Prostate gland (tissue), 2 donors: ENCODE measurements around the gene DHPS. TPM values are rescaled to one million over a fixed set of nuclear protein-coding genes. Genes with fewer than 3 reads are reported as not detected.
"Not testable (repeated sequence)": the region's sequence is repeated elsewhere in the genome, so short reads cannot be mapped to it uniquely, and the experiment has no call there.

ENCODE experiments used
- DNase-seq: peaks from one replicate; pipeline ENCODE4 v3.0.0-alpha.2; 2019; ENCODE audit warnings: low spot score
- H3K27ac ChIP-seq, 2 donors: fragments of 200-600 bp; sonication (generic); 2 replicates each; pipeline ENCODE4 v1.5.1; 2017 to 2019
- H3K27me3 ChIP-seq: fragments of 200-600 bp; sonication (generic); replicated peaks from 2 replicates; pipeline ENCODE4 v1.5.1; 2019; ENCODE audit not compliant: insufficient read depth
- H3K36me3 ChIP-seq, 2 donors: fragments of 200-600 bp; sonication (generic); 1 replicate in 1 of 2; 2 replicates in 1 of 2; pipeline versions ENCODE4 v1.5.1 to v1.8.1; 2017 to 2019
- H3K4me1 ChIP-seq: fragments of 200-600 bp; sonication (generic); replicated peaks from 2 replicates; pipeline ENCODE4 v1.5.1; 2019
- H3K4me3 ChIP-seq, 2 donors: fragments of 200-600 bp; sonication (generic); 2 replicates each; pipeline ENCODE4 v1.5.1; 2017 to 2019
- H3K9me3 ChIP-seq: fragments of 200-600 bp; sonication (generic); 2 replicates; pipeline ENCODE4 v1.5.1; 2017
- POLR2A ChIP-seq: fragments of 450-650 bp; IDR thresholded peaks from one replicate; pipeline ENCODE4 v1.6.1; 2016; ENCODE audit warnings: antibody characterized with exemption, mild to moderate bottlenecking
- POLR2AphosphoS5 ChIP-seq: sonication (generic); formaldehyde crosslinking; IDR thresholded peaks from one replicate; pipeline ENCODE4 v1.6.1; 2017; ENCODE audit warnings: antibody characterized with exemption
- WGBS: methylation state at CpG from one replicate; pipeline ENCODE4 v1.1.5; 2018; 5-methylcytosine and 5-hydroxymethylcytosine counted together
- intact Hi-C: fragments of 100-400 bp; cut with DNase I; formaldehyde crosslinking; loops from one replicate; pipeline ENCODE4 v1.14.2; 2022
- total RNA-seq, 2 donors: library from RNA; depleted of rRNA; stranded (reverse); fragments of >200 nt; gene quantifications; one replicate each; pipeline ENCODE4 v1.1.0, GENCODE V29; 2016
- TF ChIP-seq, protein P1 (sequence below), 4 experiments: fragments of 200-600 bp in 2 of 4; fragments of 450-650 bp in 2 of 4; sonication (generic) in 2 of 4; IDR thresholded peaks; 1 replicate in 3 of 4; 2 replicates in 1 of 4; pipeline ENCODE4 v1.5.1; 2016 to 2019; ENCODE audit warnings: antibody characterized with exemption in 4 of 4, mild to moderate bottlenecking in 2 of 4, moderate library complexity in 2 of 4

The DHPS gene
- total RNA-seq, 2 donors from 2014 or later: 140 to 178 TPM

DNA sequence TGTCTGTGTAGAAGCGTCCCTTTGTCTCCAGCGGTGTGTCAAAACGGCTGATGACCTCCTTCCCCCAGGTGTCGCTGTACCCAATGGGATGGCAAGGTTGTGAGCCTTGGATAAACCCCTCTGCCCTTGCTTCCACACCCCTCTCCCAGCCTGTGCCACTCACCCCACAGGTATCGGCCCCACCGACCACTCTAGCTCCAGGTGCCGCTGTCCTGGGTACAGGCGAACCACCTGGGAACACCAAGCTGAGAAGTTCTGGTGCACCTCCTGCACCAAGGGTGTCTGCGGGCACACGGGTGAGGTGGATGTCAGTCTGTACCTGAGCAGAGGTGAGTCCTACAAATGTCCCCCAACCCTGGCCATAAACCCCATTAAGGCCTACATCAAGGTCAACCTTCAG is 31.7 kb downstream of the DHPS start:
- TF ChIP-seq, protein P1, sequence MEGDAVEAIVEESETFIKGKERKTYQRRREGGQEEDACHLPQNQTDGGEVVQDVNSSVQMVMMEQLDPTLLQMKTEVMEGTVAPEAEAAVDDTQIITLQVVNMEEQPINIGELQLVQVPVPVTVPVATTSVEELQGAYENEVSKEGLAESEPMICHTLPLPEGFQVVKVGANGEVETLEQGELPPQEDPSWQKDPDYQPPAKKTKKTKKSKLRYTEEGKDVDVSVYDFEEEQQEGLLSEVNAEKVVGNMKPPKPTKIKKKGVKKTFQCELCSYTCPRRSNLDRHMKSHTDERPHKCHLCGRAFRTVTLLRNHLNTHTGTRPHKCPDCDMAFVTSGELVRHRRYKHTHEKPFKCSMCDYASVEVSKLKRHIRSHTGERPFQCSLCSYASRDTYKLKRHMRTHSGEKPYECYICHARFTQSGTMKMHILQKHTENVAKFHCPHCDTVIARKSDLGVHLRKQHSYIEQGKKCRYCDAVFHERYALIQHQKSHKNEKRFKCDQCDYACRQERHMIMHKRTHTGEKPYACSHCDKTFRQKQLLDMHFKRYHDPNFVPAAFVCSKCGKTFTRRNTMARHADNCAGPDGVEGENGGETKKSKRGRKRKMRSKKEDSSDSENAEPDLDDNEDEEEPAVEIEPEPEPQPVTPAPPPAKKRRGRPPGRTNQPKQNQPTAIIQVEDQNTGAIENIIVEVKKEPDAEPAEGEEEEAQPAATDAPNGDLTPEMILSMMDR (IDR thresholded peaks at IDR 0.05): no peak
- TF ChIP-seq POLR2AphosphoS5 (no peak), POLR2A (no peak)
- intact Hi-C loops: no loop called here
- H3K4me1 ChIP-seq: peaks cover 5% of the 10 kb centered on the region
- no peaks in the 10 kb centered on the region for H3K9me3 ChIP-seq
- WGBS: 96% methylated on average over 10 of the region's 10 CpGs
- no peak for DNase-seq
- no peaks in the 10 kb centered on the region for H3K36me3 ChIP-seq
- no peak overlapping the region for H3K4me3 ChIP-seq
- H3K27me3 ChIP-seq: no peaks in the 10 kb centered on the region
- no peak overlapping the region for H3K27ac ChIP-seq

DNA sequence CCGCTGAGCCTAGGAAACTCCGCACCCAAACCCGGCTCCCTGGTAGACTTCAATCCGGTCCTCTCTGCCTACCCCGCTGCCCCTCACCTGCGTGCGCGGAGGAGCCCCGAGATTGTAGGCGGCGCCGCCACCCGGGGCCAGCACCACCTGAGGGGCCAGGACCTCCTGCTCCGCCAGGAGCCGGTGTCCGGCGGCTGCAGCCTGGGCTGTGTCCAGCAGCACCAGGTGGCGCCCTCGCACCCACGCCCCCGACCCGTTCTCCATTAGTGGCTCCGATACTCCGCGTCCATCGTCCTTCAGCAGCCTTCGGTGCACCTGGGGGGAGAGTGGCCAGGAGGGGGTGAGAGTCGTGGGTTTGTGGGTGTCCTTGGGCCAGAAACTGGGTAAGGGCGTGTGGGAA is 33.6 kb downstream of the DHPS start:
- H3K9me3 ChIP-seq: no peaks in the 10 kb centered on the region
- no peak for DNase-seq
- TF ChIP-seq, protein P1 (IDR thresholded peaks at IDR 0.05): peak in 1 of 4 experiments; percentile 29
- no peak for TF ChIP-seq POLR2A
- H3K4me3 ChIP-seq: peak overlapping the region; percentile 12 to 20
- intact Hi-C loops: no loop called here
- peaks cover 5% of the 10 kb centered on the region for H3K4me1 ChIP-seq
- no peaks in the 10 kb centered on the region for H3K27me3 ChIP-seq
- no peaks in the 10 kb centered on the region for H3K36me3 ChIP-seq
- 20% methylated on average over 26 of the region's 29 CpGs for WGBS
- H3K27ac ChIP-seq: no peak overlapping the region

DNA sequence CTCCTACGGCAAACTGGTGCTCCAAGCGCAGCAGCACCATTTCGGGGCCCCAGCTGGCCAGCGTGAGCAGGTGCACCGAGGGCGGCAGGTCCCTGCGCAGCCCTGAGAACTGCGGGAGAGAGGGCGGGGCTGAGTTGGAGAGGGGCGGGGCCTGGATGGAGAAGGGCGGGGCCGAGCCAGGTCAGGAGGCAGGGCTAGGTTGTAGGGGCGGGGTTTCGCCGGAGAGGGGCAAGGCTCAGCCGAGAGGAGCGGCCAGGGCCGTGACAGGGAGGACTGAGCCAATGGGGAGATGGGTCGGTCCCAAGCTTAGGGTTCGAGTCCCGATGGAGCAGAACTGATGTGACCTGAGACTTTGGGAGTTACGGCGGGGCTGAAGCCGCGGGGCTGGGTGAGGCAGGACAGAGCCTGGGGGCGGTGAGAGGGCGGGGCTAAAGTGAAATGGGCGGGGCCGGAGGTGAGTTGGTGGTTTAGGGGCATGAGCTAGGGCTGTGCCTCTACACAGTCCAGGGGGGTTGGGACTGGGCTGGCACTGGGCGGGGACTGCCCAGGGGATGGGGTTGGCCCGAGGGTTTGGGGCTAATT is 34.1 kb downstream of the DHPS start:
- TF ChIP-seq POLR2A: no peak
- TF ChIP-seq, protein P1 (IDR thresholded peaks at IDR 0.05): no peak
- TF ChIP-seq POLR2AphosphoS5: no peak
- Histone ChIP-seq H3K36me3 (no peaks in the 10 kb centered on the region), H3K27ac (no peak overlapping the region), H3K9me3 (no peaks in the 10 kb centered on the region), H3K4me1 (peaks cover 5% of the 10 kb centered on the region), H3K27me3 (no peaks in the 10 kb centered on the region), H3K4me3 (peak overlapping the region; percentile 12 to 20)
- intact Hi-C loops: no loop called here
- WGBS: 13% methylated on average over 31 of the region's 31 CpGs
- DNase-seq: peak; percentile 33

DNA sequence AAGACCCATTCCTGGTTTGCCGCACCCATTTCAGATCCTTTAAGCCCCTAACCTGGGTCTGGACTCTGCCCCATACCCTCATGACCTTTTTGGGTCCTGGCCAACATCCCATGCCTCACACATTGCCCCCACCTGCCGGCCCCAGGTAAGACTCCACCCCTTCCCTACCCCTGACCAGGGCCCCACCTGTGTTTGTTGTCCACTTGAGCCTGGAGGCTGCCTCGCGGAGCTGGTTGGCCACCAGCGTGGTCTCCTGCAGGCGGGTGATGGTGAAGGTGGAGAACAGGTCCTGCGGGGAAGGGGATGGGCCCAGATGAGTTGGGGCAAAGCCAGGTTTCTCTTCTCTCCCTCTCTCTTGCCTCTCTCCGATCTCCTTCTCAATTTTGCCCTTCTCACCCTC is 34.6 kb downstream of the DHPS start:
- intact Hi-C loops: no loop called here
- Histone ChIP-seq H3K4me1 (peaks cover 5% of the 10 kb centered on the region), H3K4me3 (no peak overlapping the region), H3K27ac (no peak overlapping the region), H3K36me3 (no peaks in the 10 kb centered on the region), H3K9me3 (no peaks in the 10 kb centered on the region), H3K27me3 (no peaks in the 10 kb centered on the region)
- DNase-seq: no peak
- TF ChIP-seq POLR2AphosphoS5 (no peak), POLR2A (no peak)
- TF ChIP-seq, protein P1 (IDR thresholded peaks at IDR 0.05): no peak
- 70% methylated on average over 8 of the region's 8 CpGs for WGBS

DNA sequence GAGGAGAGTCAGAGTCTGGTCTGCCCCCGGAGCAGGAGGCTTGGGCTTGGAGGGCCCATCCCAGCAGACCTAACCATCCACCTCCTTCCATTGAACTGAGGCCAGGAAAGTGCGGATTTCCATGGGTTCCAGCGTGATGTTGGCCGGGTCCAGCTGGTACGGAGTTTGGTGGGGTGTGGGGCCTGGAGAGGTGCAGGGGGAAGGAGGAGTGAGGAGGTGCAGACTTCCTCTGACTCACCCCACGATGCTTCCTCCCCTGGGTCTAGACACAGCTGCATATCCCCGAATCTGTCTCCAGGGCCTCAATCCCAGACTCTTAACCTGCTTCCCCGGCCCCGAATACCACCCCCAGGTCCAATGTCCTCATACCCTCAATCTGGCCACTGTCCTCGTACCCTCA is 35.1 kb downstream of the DHPS start:
- H3K4me1 ChIP-seq: peaks cover 5% of the 10 kb centered on the region
- no peak for DNase-seq
- H3K36me3 ChIP-seq: no peaks in the 10 kb centered on the region
- no peak overlapping the region for H3K27ac ChIP-seq
- no peak for TF ChIP-seq POLR2A
- TF ChIP-seq POLR2AphosphoS5: no peak
- TF ChIP-seq, protein P1 (IDR thresholded peaks at IDR 0.05): no peak
- no peak overlapping the region for H3K4me3 ChIP-seq
- intact Hi-C loops: no loop called here
- H3K27me3 ChIP-seq: no peaks in the 10 kb centered on the region
- no peaks in the 10 kb centered on the region for H3K9me3 ChIP-seq
- 85% methylated on average over 10 of the region's 10 CpGs for WGBS

DNA sequence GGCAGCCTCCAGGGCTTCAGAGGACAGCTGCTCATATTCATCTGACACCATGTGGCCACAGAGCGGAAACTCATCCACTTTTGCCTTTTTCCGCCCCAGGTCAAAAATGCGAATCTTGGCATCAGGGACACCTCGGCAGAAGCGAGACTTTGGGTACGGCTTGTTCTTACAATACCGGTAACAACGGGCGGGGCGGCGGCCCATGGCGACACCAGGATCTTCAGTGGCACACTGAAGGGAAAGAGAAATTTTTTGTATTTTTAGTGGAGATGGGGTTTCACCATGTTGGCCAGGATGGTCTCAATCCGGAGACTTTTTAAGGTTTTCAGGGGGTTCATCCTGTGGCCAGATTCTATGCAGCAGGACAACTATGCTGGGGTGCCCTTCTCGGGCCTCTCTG is 38.0 kb downstream of the DHPS start:
- H3K9me3 ChIP-seq, H3K4me1 ChIP-seq, H3K27me3 ChIP-seq, intact Hi-C loops, DNase-seq, H3K27ac ChIP-seq, H3K4me3 ChIP-seq, H3K36me3 ChIP-seq: not testable (repeated sequence)
- 95% methylated on average over 14 of the region's 14 CpGs for WGBS
